SU-DHL-6 (cell line): ENCODE results near the gene GADD45GIP1.

Experiments used
- EZH2phosphoT487 ChIP-seq: fragments of 200-600 bp; sonication (generic), shearing (Covaris generic); conservative IDR thresholded peaks from 2 replicates; pipeline ENCODE4 v1.6.1; 2018; ENCODE audit warnings: mild to moderate bottlenecking, antibody characterized with exemption, low read length, moderate library complexity, mixed read lengths
- TF ChIP-seq, protein P1 (sequence below): fragments of 200-600 bp; sonication (generic); IDR thresholded peaks from one replicate; pipeline ENCODE4 v1.5.1; 2017; ENCODE audit warnings: antibody characterized with exemption, mild to moderate bottlenecking, low read length, moderate library complexity; ENCODE audit not compliant: insufficient read depth, poor library complexity, severe bottlenecking

DNA sequence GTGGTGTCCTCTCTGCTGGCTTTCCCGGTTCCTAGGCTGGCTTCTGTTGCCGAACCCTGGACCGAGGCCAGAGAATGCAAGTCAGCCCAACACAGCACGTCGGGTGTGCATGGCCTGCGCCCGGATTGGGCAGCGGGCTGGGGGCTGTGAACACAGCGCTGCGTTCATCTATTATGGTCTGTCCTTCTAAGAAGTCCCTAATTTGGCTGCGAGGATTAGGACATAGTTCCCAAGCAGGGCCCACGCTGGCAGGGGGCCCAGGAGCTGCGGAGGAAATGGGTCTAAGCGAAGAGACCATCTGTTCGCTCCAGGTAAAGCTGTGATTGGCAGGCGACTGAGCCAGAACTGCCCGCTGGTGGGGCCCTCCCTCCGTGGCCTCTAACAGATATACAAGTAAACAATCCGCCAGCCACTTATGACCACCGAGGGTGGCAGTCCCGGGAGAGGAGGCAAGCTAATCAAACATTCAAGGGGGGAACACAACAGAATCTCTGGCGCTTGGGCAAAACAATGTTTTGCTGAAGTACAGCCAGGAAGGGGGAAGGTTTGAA, 43.9 kb downstream of the GADD45GIP1 start:
- TF ChIP-seq, protein P1, sequence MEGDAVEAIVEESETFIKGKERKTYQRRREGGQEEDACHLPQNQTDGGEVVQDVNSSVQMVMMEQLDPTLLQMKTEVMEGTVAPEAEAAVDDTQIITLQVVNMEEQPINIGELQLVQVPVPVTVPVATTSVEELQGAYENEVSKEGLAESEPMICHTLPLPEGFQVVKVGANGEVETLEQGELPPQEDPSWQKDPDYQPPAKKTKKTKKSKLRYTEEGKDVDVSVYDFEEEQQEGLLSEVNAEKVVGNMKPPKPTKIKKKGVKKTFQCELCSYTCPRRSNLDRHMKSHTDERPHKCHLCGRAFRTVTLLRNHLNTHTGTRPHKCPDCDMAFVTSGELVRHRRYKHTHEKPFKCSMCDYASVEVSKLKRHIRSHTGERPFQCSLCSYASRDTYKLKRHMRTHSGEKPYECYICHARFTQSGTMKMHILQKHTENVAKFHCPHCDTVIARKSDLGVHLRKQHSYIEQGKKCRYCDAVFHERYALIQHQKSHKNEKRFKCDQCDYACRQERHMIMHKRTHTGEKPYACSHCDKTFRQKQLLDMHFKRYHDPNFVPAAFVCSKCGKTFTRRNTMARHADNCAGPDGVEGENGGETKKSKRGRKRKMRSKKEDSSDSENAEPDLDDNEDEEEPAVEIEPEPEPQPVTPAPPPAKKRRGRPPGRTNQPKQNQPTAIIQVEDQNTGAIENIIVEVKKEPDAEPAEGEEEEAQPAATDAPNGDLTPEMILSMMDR: no peak
- no peak for TF ChIP-seq EZH2phosphoT487
